HepG2 (cell line): ENCODE data around the gene USP19. TPM values are rescaled to one million over a fixed set of nuclear protein-coding genes. Genes with fewer than 3 reads are reported as not detected.
A peak's percentile ranks its signal among the peaks of the same experiment; 100 is the strongest.

Experiments used
- HIVEP1 ChIP-seq: sonication (generic); formaldehyde crosslinking; IDR thresholded peaks from 2 replicates; pipeline ENCODE4 v1.4.0; 2020; ENCODE audit warnings: mild to moderate bottlenecking, missing genetic modification reagents
- ISL2 ChIP-seq: sonication (generic); formaldehyde crosslinking; IDR thresholded peaks from 2 replicates; pipeline ENCODE4 v1.5.0; 2020; ENCODE audit warnings: missing genetic modification reagents
- MAZ ChIP-seq, 2 experiments: sonication (generic) in 1 of 2; formaldehyde crosslinking in 1 of 2; IDR thresholded peaks; 2 replicates each; pipeline versions ENCODE4 v1.5.0 to v1.6.1; 2012 to 2020; ENCODE audit warnings: low read depth in 2 of 2, mild to moderate bottlenecking in 2 of 2, borderline replicate concordance in 1 of 2, improper control_type of control experiment in 1 of 2, low read length in 1 of 2, missing genetic modification reagents in 1 of 2, moderate library complexity in 1 of 2
- NPAS2 ChIP-seq: sonication (generic); formaldehyde crosslinking; IDR thresholded peaks from 2 replicates; pipeline ENCODE4 v1.8.0; 2022; ENCODE audit warnings: mild to moderate bottlenecking, missing genetic modification reagents, borderline replicate concordance
- POLR2G ChIP-seq: fragments of 200-400 bp; formaldehyde crosslinking; IDR thresholded peaks from 2 replicates; pipeline ENCODE4 v1.6.1; 2018; ENCODE audit warnings: mild to moderate bottlenecking, low read depth, low read length, moderate library complexity
- ZNF12 ChIP-seq: sonication (generic); formaldehyde crosslinking; IDR thresholded peaks from 2 replicates; pipeline ENCODE4 v1.5.0; 2020; ENCODE audit warnings: missing genetic modification reagents
- ZNF251 ChIP-seq: sonication (generic); formaldehyde crosslinking; IDR thresholded peaks from 2 replicates; pipeline ENCODE4 v1.9.0; 2021; ENCODE audit warnings: mild to moderate bottlenecking, missing genetic modification reagents
- ZNF282 ChIP-seq: fragments of 450-650 bp; IDR thresholded peaks from 2 replicates; pipeline ENCODE4 v1.6.1; 2018; ENCODE audit not compliant: partially characterized antibody
- ZNF678 ChIP-seq: sonication (generic); formaldehyde crosslinking; IDR thresholded peaks from 2 replicates; pipeline ENCODE4 v1.4.0; 2020; ENCODE audit warnings: mild to moderate bottlenecking, missing genetic modification reagents
- polyA plus RNA-seq, 8 experiments: library from polyadenylated mRNA; depleted of rRNA in 3 of 8; stranded (reverse) in 7 of 8; unstranded in 1 of 8; fragments of >200 nt; fragmentation: Illumina TruSeq in 4 of 8; extraction: Trizol in 4 of 8; gene quantifications; 2 replicates each; pipeline versions ENCODE4 v1.2.1 to v1.2.3, GENCODE V29; 2011 to 2016; ENCODE audit warnings: low read depth in 4 of 8, missing spikeins in 1 of 8, mixed read lengths in 1 of 8; ENCODE audit not compliant: insufficient read depth in 1 of 8
- total RNA-seq, 5 experiments: library from RNA; depleted of rRNA; stranded (reverse); fragments of >200 nt; fragmentation: Illumina TruSeq; extraction: Trizol; gene quantifications; 2 replicates each; pipeline ENCODE4 v1.2.3, GENCODE V29; 2016; ENCODE audit warnings: low read depth in 1 of 5
- TF ChIP-seq, protein P1 (sequence below): sonication (generic); formaldehyde crosslinking; IDR thresholded peaks from 2 replicates; pipeline ENCODE4 v1.9.0; 2021; ENCODE audit warnings: mild to moderate bottlenecking, missing genetic modification reagents
- TF ChIP-seq, protein P2 (sequence below), 2 experiments: sonication (generic) in 1 of 2; formaldehyde crosslinking in 1 of 2; IDR thresholded peaks; 2 replicates each; pipeline versions ENCODE4 v1.5.1 to v1.6.1; 2011 to 2020; ENCODE audit warnings: borderline replicate concordance in 1 of 2, low read depth in 1 of 2, low read length in 1 of 2, mild to moderate bottlenecking in 1 of 2, missing genetic modification reagents in 1 of 2, moderate library complexity in 1 of 2
- TF ChIP-seq, protein P3 (sequence below): sonication (generic); formaldehyde crosslinking; IDR thresholded peaks from 2 replicates; pipeline ENCODE4 v1.4.0; 2020; ENCODE audit warnings: mild to moderate bottlenecking, missing genetic modification reagents, borderline replicate concordance

The USP19 gene
- total and polyA plus RNA-seq, 2 of the 13 experiments (the other 11 are each of a cell fraction or from before 2014, with no cell fraction given) = 28.3 to 31.7 TPM

DNA sequence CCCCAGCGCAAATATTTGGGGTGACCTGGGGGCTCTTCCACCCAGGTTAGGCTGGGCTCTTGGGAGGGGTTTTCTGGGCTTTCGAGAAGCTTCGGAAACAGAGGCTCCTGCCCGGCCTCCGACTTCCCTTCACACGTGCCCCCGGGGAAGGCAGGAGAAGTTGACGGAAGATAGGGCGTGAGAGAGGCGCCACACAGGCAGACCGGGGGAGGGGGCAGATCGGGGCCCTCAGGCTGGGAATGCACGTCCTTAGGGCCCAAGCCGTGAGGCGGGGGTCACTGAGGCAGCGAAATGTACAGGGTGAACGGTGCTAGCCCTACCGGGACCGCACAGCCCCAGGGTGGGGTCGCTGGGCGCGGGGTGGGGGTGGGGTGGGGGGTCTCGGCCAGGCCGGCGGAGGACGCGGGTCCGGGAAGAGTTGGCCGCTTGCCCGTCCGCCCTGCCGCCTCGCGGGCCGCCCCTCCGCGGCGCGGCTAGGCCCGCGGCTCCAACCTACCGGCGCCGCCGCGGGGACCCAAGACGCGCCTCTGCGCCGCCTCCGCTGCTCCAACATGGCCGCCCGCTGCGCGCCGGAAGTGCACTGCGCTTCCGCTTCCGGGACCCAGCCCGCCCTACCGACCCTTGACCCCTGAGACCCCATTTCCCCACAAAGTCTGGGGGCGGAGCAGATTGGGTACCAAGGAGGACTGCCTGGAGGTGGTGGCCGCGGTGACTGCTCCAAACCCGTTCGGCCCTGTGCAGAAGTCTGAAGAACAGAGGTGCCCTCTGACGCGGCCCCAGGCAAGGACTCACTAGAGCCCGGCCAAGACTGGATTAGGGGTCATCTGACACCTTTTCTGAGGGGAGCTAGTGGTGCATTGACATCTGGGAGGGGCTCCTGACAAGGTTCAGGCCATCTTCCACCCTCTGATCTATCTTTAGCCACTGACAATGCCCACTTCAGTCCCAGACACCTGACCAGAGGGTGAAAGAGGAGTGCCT lies 45.4 kb upstream of the USP19 start, which contains the start of gene CCDC71 (continued):
- TF ChIP-seq, protein P1, sequence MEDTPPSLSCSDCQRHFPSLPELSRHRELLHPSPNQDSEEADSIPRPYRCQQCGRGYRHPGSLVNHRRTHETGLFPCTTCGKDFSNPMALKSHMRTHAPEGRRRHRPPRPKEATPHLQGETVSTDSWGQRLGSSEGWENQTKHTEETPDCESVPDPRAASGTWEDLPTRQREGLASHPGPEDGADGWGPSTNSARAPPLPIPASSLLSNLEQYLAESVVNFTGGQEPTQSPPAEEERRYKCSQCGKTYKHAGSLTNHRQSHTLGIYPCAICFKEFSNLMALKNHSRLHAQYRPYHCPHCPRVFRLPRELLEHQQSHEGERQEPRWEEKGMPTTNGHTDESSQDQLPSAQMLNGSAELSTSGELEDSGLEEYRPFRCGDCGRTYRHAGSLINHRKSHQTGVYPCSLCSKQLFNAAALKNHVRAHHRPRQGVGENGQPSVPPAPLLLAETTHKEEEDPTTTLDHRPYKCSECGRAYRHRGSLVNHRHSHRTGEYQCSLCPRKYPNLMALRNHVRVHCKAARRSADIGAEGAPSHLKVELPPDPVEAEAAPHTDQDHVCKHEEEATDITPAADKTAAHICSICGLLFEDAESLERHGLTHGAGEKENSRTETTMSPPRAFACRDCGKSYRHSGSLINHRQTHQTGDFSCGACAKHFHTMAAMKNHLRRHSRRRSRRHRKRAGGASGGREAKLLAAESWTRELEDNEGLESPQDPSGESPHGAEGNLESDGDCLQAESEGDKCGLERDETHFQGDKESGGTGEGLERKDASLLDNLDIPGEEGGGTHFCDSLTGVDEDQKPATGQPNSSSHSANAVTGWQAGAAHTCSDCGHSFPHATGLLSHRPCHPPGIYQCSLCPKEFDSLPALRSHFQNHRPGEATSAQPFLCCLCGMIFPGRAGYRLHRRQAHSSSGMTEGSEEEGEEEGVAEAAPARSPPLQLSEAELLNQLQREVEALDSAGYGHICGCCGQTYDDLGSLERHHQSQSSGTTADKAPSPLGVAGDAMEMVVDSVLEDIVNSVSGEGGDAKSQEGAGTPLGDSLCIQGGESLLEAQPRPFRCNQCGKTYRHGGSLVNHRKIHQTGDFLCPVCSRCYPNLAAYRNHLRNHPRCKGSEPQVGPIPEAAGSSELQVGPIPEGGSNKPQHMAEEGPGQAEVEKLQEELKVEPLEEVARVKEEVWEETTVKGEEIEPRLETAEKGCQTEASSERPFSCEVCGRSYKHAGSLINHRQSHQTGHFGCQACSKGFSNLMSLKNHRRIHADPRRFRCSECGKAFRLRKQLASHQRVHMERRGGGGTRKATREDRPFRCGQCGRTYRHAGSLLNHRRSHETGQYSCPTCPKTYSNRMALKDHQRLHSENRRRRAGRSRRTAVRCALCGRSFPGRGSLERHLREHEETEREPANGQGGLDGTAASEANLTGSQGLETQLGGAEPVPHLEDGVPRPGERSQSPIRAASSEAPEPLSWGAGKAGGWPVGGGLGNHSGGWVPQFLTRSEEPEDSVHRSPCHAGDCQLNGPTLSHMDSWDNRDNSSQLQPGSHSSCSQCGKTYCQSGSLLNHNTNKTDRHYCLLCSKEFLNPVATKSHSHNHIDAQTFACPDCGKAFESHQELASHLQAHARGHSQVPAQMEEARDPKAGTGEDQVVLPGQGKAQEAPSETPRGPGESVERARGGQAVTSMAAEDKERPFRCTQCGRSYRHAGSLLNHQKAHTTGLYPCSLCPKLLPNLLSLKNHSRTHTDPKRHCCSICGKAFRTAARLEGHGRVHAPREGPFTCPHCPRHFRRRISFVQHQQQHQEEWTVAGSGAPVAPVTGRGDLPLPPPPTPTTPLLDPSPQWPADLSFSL = no peak
- no peak for TF ChIP-seq ZNF282
- TF ChIP-seq, protein P2, sequence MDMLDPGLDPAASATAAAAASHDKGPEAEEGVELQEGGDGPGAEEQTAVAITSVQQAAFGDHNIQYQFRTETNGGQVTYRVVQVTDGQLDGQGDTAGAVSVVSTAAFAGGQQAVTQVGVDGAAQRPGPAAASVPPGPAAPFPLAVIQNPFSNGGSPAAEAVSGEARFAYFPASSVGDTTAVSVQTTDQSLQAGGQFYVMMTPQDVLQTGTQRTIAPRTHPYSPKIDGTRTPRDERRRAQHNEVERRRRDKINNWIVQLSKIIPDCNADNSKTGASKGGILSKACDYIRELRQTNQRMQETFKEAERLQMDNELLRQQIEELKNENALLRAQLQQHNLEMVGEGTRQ (IDR thresholded peaks at IDR 0.05; ENCODE audit: low read depth, low read length) = no peak
- TF ChIP-seq, protein P2 (CRISPR knock-in tag; IDR thresholded peaks at IDR 0.05; ENCODE audit: borderline replicate concordance) = no peak
- TF ChIP-seq POLR2G = peak; percentile 77
- no peak for TF ChIP-seq NPAS2
- peak; percentile 25; the same call in 1 of the 2 replicates for TF ChIP-seq MAZ (IDR thresholded peaks at IDR 0.05; ENCODE audit: borderline replicate concordance, low read depth, low read length)
- TF ChIP-seq MAZ (CRISPR knock-in tag; IDR thresholded peaks at IDR 0.05; ENCODE audit: low read depth) = no peak
- TF ChIP-seq ISL2 (CRISPR knock-in tag) = 0 out of 2 replicates have a peak, but pooled peaks have one; percentile 29
- TF ChIP-seq ZNF678 (CRISPR knock-in tag) = 0 out of 2 replicates have a peak, but pooled peaks have one; percentile 56
- no peak for TF ChIP-seq ZNF251
- no peak for TF ChIP-seq ZNF12 (CRISPR knock-in tag)
- TF ChIP-seq HIVEP1 (CRISPR knock-in tag) = no peak
- TF ChIP-seq, protein P3, sequence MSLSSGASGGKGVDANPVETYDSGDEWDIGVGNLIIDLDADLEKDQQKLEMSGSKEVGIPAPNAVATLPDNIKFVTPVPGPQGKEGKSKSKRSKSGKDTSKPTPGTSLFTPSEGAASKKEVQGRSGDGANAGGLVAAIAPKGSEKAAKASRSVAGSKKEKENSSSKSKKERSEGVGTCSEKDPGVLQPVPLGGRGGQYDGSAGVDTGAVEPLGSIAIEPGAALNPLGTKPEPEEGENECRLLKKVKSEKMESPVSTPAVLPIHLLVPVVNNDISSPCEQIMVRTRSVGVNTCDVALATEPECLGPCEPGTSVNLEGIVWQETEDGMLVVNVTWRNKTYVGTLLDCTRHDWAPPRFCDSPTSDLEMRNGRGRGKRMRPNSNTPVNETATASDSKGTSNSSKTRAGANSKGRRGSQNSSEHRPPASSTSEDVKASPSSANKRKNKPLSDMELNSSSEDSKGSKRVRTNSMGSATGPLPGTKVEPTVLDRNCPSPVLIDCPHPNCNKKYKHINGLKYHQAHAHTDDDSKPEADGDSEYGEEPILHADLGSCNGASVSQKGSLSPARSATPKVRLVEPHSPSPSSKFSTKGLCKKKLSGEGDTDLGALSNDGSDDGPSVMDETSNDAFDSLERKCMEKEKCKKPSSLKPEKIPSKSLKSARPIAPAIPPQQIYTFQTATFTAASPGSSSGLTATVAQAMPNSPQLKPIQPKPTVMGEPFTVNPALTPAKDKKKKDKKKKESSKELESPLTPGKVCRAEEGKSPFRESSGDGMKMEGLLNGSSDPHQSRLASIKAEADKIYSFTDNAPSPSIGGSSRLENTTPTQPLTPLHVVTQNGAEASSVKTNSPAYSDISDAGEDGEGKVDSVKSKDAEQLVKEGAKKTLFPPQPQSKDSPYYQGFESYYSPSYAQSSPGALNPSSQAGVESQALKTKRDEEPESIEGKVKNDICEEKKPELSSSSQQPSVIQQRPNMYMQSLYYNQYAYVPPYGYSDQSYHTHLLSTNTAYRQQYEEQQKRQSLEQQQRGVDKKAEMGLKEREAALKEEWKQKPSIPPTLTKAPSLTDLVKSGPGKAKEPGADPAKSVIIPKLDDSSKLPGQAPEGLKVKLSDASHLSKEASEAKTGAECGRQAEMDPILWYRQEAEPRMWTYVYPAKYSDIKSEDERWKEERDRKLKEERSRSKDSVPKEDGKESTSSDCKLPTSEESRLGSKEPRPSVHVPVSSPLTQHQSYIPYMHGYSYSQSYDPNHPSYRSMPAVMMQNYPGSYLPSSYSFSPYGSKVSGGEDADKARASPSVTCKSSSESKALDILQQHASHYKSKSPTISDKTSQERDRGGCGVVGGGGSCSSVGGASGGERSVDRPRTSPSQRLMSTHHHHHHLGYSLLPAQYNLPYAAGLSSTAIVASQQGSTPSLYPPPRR = peak; percentile 47; the same call in 1 of the 2 replicates
